H9 (cell line): Measurements from ENCODE around the gene BSPH1. TPM values are rescaled to one million over a fixed set of nuclear protein-coding genes. Genes with fewer than 3 reads are reported as not detected.
"Not testable (repeated sequence)": the region's sequence is repeated elsewhere in the genome, so short reads cannot be mapped to it uniquely, and the experiment has no call there.

Experiments used
- DNase-seq: peaks from one replicate; pipeline ENCODE4 v3.0.0-alpha.2; 2017
- H2AFZ ChIP-seq: one replicate; pipeline ENCODE4 v1.6.1; 2013; ENCODE audit warnings: mild to moderate bottlenecking, low read length, control low read depth, moderate library complexity
- H2AK5ac ChIP-seq: 2 replicates; pipeline ENCODE4 v1.6.1; 2013; ENCODE audit warnings: low read length, control low read depth, mixed read lengths; ENCODE audit not compliant: insufficient read length
- H2BK120ac ChIP-seq: one replicate; pipeline ENCODE4 v1.6.1; 2013; ENCODE audit warnings: low read depth, mild to moderate bottlenecking, low read length, control low read depth, inconsistent platforms; ENCODE audit not compliant: poor library complexity, severe bottlenecking
- H2BK12ac ChIP-seq: 2 replicates; pipeline ENCODE4 v1.6.1; 2013; ENCODE audit warnings: low read length, control low read depth, mixed read lengths, low read depth; ENCODE audit not compliant: insufficient read length
- H2BK15ac ChIP-seq: 2 replicates; pipeline ENCODE4 v1.6.1; 2013; ENCODE audit warnings: low read depth, low read length, control low read depth
- H2BK20ac ChIP-seq: one replicate; pipeline ENCODE4 v1.6.1; 2013; ENCODE audit warnings: low read depth, mild to moderate bottlenecking, low read length, control low read depth, inconsistent platforms; ENCODE audit not compliant: poor library complexity, severe bottlenecking
- H2BK5ac ChIP-seq: 2 replicates; pipeline ENCODE4 v1.6.1; 2013; ENCODE audit warnings: low read length, control low read depth, mixed read lengths; ENCODE audit not compliant: insufficient read length
- H3K14ac ChIP-seq: 2 replicates; pipeline ENCODE4 v1.6.1; 2013; ENCODE audit warnings: low read length, control low read depth; ENCODE audit not compliant: insufficient read depth
- H3K18ac ChIP-seq: 2 replicates; pipeline ENCODE4 v1.6.1; 2013; ENCODE audit warnings: low read depth, mild to moderate bottlenecking, mixed read lengths, low read length, control low read depth; ENCODE audit not compliant: insufficient read length
- H3K23ac ChIP-seq: 2 replicates; pipeline ENCODE4 v1.6.1; 2013; ENCODE audit warnings: low read length, control low read depth, mixed read lengths, low read depth; ENCODE audit not compliant: insufficient read length
- H3K23me2 ChIP-seq: 2 replicates; pipeline ENCODE4 v1.6.1; 2013; ENCODE audit warnings: low read depth, mild to moderate bottlenecking, mixed read lengths, low read length, control low read depth; ENCODE audit not compliant: insufficient read length, poor library complexity, severe bottlenecking
- H3K27ac ChIP-seq: 2 replicates; pipeline ENCODE4 v1.5.1; 2013; ENCODE audit warnings: low read length, control low read depth, mixed read lengths, low read depth; ENCODE audit not compliant: insufficient read length
- H3K27me3 ChIP-seq: 2 replicates; pipeline ENCODE4 v1.6.1; 2013; ENCODE audit warnings: low read length, control low read depth, inconsistent platforms; ENCODE audit not compliant: insufficient read depth
- H3K4ac ChIP-seq: 2 replicates; pipeline ENCODE4 v1.6.1; 2013; ENCODE audit warnings: low read depth, mild to moderate bottlenecking, control low read depth, inconsistent platforms, low read length, moderate library complexity
- H3K4me1 ChIP-seq: 2 replicates; pipeline ENCODE4 v1.6.1; 2013; ENCODE audit warnings: low read length, control low read depth, inconsistent platforms; ENCODE audit not compliant: insufficient read depth
- H3K4me2 ChIP-seq: 2 replicates; pipeline ENCODE4 v1.6.1; 2013; ENCODE audit warnings: low read length, control low read depth, mixed read lengths; ENCODE audit not compliant: insufficient read length, insufficient read depth
- H3K56ac ChIP-seq: 2 replicates; pipeline ENCODE4 v1.6.1; 2013; ENCODE audit warnings: low read depth, mild to moderate bottlenecking, mixed read lengths, low read length, control low read depth; ENCODE audit not compliant: insufficient read length
- H3K79me1 ChIP-seq: 2 replicates; pipeline ENCODE4 v1.6.1; 2013; ENCODE audit warnings: low read depth, mild to moderate bottlenecking, moderate library complexity, low read length, control low read depth, inconsistent platforms; ENCODE audit not compliant: insufficient read depth, poor library complexity, severe bottlenecking
- H3K79me2 ChIP-seq: 2 replicates; pipeline ENCODE4 v1.6.1; 2013; ENCODE audit warnings: low read length, control low read depth, inconsistent platforms; ENCODE audit not compliant: insufficient read depth
- H3K9ac ChIP-seq: 2 replicates; pipeline ENCODE4 v1.6.1; 2013; ENCODE audit warnings: low read length, control low read depth, mixed read lengths; ENCODE audit not compliant: insufficient read length; ENCODE audit errors: extremely low read depth
- H3K9me3 ChIP-seq: one replicate; pipeline ENCODE4 v1.6.1; 2013; ENCODE audit warnings: low read depth, low read length, inconsistent platforms; ENCODE audit not compliant: control insufficient read depth
- H3T11ph ChIP-seq: one replicate; pipeline ENCODE4 v1.6.1; 2013; ENCODE audit warnings: mild to moderate bottlenecking, low read length, control low read depth, inconsistent platforms
- H4K20me1 ChIP-seq: one replicate; pipeline ENCODE4 v1.6.1; 2013; ENCODE audit not compliant: control insufficient read depth, insufficient read length, insufficient read depth
- H4K5ac ChIP-seq: 2 replicates; pipeline ENCODE4 v1.6.1; 2013; ENCODE audit warnings: low read depth, mild to moderate bottlenecking, mixed read lengths, low read length, control low read depth; ENCODE audit not compliant: insufficient read length
- H4K8ac ChIP-seq: replicated peaks from 2 replicates; pipeline ENCODE4 v1.6.1; 2013; ENCODE audit warnings: low read length, control low read depth, mixed read lengths, low read depth; ENCODE audit not compliant: insufficient read length
- H4K91ac ChIP-seq: 2 replicates; pipeline ENCODE4 v1.6.1; 2013; ENCODE audit warnings: low read depth, mild to moderate bottlenecking, moderate library complexity, mixed read lengths, low read length, control low read depth; ENCODE audit not compliant: insufficient read length
- H3K27ac Mint-ChIP-seq, 3 experiments: 2 replicates in 2 of 3; 3 replicates in 1 of 3; pipeline ENCODE4 v1.8.0; 2020 to 2021; ENCODE audit warnings: mixed read lengths in 3 of 3, mild to moderate bottlenecking in 1 of 3, moderate library complexity in 1 of 3
- H3K27me3 Mint-ChIP-seq: 2 replicates; pipeline ENCODE4 v1.8.0; 2021; ENCODE audit warnings: low read depth, mild to moderate bottlenecking, moderate library complexity, mixed read lengths
- H3K36me3 Mint-ChIP-seq, 3 experiments: 2 replicates in 2 of 3; 3 replicates in 1 of 3; pipeline ENCODE4 v1.8.0; 2020 to 2021; ENCODE audit warnings: low read depth in 3 of 3, mixed read lengths in 3 of 3; ENCODE audit not compliant: insufficient read depth in 1 of 3
- H3K4me1 Mint-ChIP-seq, 2 experiments: 2 replicates each; pipeline ENCODE4 v1.8.0; 2020; ENCODE audit warnings: mixed read lengths in 2 of 2
- H3K4me3 Mint-ChIP-seq, 2 experiments: 2 replicates in 1 of 2; 3 replicates in 1 of 2; pipeline ENCODE4 v1.8.0; 2020 to 2021; ENCODE audit warnings: mild to moderate bottlenecking in 2 of 2, mixed read lengths in 2 of 2, moderate library complexity in 1 of 2
- H3K9me3 Mint-ChIP-seq, 2 experiments: 2 replicates in 1 of 2; 3 replicates in 1 of 2; pipeline ENCODE4 v1.8.0; 2020; ENCODE audit warnings: mild to moderate bottlenecking in 2 of 2, mixed read lengths in 2 of 2, moderate library complexity in 1 of 2
- CTCF ChIP-seq: fragments of 200-600 bp; sonication (generic); conservative IDR thresholded peaks from 3 replicates; pipeline ENCODE4 v1.8.0; 2021; ENCODE audit warnings: antibody characterized with exemption, mild to moderate bottlenecking
- WGBS: extraction: QIAGEN DNeasy Blood & Tissue Kit; methylation state at CpG from one replicate; pipeline ENCODE4 v1.1.7; 2013; ENCODE audit warnings: missing lambda C conversion rate, low lambda C conversion rate, mixed read lengths; ENCODE audit not compliant: insufficient read length; ENCODE audit errors: extremely low coverage; 5-methylcytosine and 5-hydroxymethylcytosine counted together
- total RNA-seq: library from RNA; stranded (reverse); gene quantifications from 2 replicates; pipeline ENCODE4 v1.2.1, GENCODE V29; 2021

BSPH1 gene
- total RNA-seq, 1 experiment from 2014 or later: not detected

GRCh38 chr19:47973529-47973928 is 18.4 kb downstream of the BSPH1 start:
- H3K23me2 ChIP-seq: no peaks in the 10 kb centered on the region
- peaks cover 3 to 5% of the 10 kb centered on the region in 2 experiments; a peak in 3 of 4 replicates for H3K4me1 Mint-ChIP-seq
- peaks cover 16% of the 10 kb centered on the region for H3K27me3 Mint-ChIP-seq

GRCh38 chr19:47955936-47956335 is 36.0 kb downstream of the BSPH1 start:
- H3K27me3 Mint-ChIP-seq, H3K9me3 ChIP-seq, H3K18ac ChIP-seq, H2AFZ ChIP-seq, H3K14ac ChIP-seq, H2AK5ac ChIP-seq, H4K5ac ChIP-seq, H3K27me3 ChIP-seq, H3K23ac ChIP-seq, H3K79me1 ChIP-seq, H3K27ac ChIP-seq, H2BK120ac ChIP-seq, H3T11ph ChIP-seq, H4K8ac ChIP-seq, H3K4me1 Mint-ChIP-seq, H3K56ac ChIP-seq, DNase-seq, H2BK15ac ChIP-seq, H2BK5ac ChIP-seq, H3K4me2 ChIP-seq, H3K36me3 Mint-ChIP-seq, H4K91ac ChIP-seq, H3K9ac ChIP-seq, H2BK12ac ChIP-seq, H3K23me2 ChIP-seq, H3K4me1 ChIP-seq, H2BK20ac ChIP-seq, H3K27ac Mint-ChIP-seq, H3K4ac ChIP-seq, H3K9me3 Mint-ChIP-seq, H3K79me2 ChIP-seq, H4K20me1 ChIP-seq, H3K4me3 Mint-ChIP-seq: not testable (repeated sequence)
- WGBS: no CpG with 5 or more reads among the region's 11 CpGs

More at GRCh38 chr19:47973529-47973928, 18.4 kb downstream of the BSPH1 start:
- TF ChIP-seq CTCF: no peak
- H3K79me2 ChIP-seq: no peaks in the 10 kb centered on the region
- H2AFZ ChIP-seq: no peak overlapping the region
- no peak overlapping the region for H4K8ac ChIP-seq
- H3K79me1 ChIP-seq: no peaks in the 10 kb centered on the region
- DNase-seq: no peak
- no peak overlapping the region for H3K56ac ChIP-seq
- no peaks in the 10 kb centered on the region for H4K20me1 ChIP-seq
- no peak overlapping the region for H3K14ac ChIP-seq
- H3K27ac Mint-ChIP-seq: no peak overlapping the region
- H2BK15ac ChIP-seq: no peak overlapping the region
- H3K23ac ChIP-seq: no peak overlapping the region
- H3T11ph ChIP-seq: no peak overlapping the region
- no peaks in the 10 kb centered on the region for H3K4me1 ChIP-seq
- H2BK20ac ChIP-seq: no peak overlapping the region
- H3K9me3 Mint-ChIP-seq: no peaks in the 10 kb centered on the region; a peak in 2 of 5 replicates
- no peaks in the 10 kb centered on the region for H3K36me3 Mint-ChIP-seq
- no peak overlapping the region for H3K4me3 Mint-ChIP-seq
- no peak overlapping the region for H2BK5ac ChIP-seq
- no peak overlapping the region for H3K27ac ChIP-seq
- H3K18ac ChIP-seq: no peak overlapping the region
- no peak overlapping the region for H4K91ac ChIP-seq
- H3K4me2 ChIP-seq: no peak overlapping the region
- H3K27me3 ChIP-seq: no peaks in the 10 kb centered on the region
- H2AK5ac ChIP-seq: no peak overlapping the region
- no peak overlapping the region for H3K9ac ChIP-seq
- H2BK120ac ChIP-seq: no peak overlapping the region
- WGBS: no CpG with 5 or more reads among the region's 6 CpGs
- no peaks in the 10 kb centered on the region for H3K9me3 ChIP-seq
- no peak overlapping the region for H2BK12ac ChIP-seq
- no peak overlapping the region for H3K4ac ChIP-seq
- no peak overlapping the region for H4K5ac ChIP-seq
